Measurements from ENCODE around the gene PON2. TPM values are rescaled to one million over a fixed set of nuclear protein-coding genes. Genes with fewer than 3 reads are reported as not detected.

PON2 gene
- total RNA-seq, 1 experiment from 2014 or later: 44.0 TPM

DNA sequence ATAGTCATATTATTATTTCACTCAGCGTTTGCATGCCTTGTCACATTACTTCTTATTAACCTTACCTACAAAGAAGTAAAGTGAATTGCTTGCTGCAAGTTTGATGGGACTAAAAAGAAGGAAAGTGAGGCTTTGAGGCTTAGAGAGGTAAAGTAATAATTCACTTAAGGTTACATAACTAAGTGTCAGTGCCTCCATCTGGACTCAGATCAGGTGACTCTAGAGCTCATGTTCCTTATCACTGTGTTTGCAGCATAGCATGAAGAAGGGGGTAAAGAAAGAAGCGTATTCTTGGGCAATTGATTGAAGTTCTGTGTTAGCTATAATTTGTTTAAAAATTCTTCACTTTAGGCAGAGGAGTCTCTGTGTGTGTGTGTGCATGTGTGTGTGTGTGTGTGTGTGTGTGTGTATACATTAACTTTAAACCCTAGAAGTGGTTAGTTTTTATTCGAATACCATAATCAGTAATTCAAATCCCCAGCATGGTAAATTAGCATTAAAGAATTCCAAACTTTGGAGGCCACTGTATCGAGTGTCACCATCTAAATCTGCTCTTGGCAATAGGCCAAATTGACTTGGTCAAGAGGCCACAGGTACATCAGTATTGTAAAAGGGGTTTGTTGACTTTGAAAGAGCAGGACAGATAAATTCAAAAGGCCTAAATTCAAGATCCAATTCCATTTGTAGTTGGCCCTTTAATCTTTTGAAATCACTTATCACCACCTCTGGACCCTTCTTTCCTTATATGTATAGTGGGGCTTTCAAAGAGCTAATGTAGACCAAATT lies 36.5 kb downstream of the PON2 start (continued):
- TF ChIP-seq, protein P1, sequence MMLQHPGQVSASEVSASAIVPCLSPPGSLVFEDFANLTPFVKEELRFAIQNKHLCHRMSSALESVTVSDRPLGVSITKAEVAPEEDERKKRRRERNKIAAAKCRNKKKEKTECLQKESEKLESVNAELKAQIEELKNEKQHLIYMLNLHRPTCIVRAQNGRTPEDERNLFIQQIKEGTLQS (IDR thresholded peaks at IDR 0.05): no peak
- TF ChIP-seq SIN3A (IDR thresholded peaks at IDR 0.05; ENCODE audit: low read depth) (no peak), YY1 (IDR thresholded peaks at IDR 0.05; ENCODE audit: extremely low read depth, insufficient replicate concordance, low read depth, low read length) (no peak), RAD21 (IDR thresholded peaks at IDR 0.05; ENCODE audit: low read depth) (no peak)
- TF ChIP-seq, protein P2, sequence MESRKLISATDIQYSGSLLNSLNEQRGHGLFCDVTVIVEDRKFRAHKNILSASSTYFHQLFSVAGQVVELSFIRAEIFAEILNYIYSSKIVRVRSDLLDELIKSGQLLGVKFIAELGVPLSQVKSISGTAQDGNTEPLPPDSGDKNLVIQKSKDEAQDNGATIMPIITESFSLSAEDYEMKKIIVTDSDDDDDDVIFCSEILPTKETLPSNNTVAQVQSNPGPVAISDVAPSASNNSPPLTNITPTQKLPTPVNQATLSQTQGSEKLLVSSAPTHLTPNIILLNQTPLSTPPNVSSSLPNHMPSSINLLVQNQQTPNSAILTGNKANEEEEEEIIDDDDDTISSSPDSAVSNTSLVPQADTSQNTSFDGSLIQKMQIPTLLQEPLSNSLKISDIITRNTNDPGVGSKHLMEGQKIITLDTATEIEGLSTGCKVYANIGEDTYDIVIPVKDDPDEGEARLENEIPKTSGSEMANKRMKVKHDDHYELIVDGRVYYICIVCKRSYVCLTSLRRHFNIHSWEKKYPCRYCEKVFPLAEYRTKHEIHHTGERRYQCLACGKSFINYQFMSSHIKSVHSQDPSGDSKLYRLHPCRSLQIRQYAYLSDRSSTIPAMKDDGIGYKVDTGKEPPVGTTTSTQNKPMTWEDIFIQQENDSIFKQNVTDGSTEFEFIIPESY (IDR thresholded peaks at IDR 0.05; ENCODE audit: extremely low read depth, insufficient replicate concordance, low read length): no peak

- DNase-seq (ENCODE audit: low read depth, low spot score) (no peak), ATAC-seq (no peak)
- intact Hi-C loops (cut with micrococcal nuclease): no loop called here
- no TSS peak for BruUV-seq (replicated peaks)
- ChIA-PET CTCF (no interaction called here), RAD21 (ENCODE audit: low non-redundant PET in 1 of 2, low total read pairs in 2 of 2, uncharacterized antibody in 2 of 2, unreplicated experiment in 2 of 2) (no interaction called here), POLR2A (no interaction called here)
- no peak overlapping the region for H3K4me3 ChIP-seq (replicated peaks in 1 of 2; ENCODE audit: low read depth in 1 of 2, low read length in 2 of 2)
- peak overlapping the region; percentile 73 for H3K4me2 ChIP-seq (ENCODE audit: low read length)
- no peaks in the 10 kb centered on the region for H3K36me3 ChIP-seq (ENCODE audit: control insufficient read depth in 1 of 2, insufficient read depth in 2 of 2, low read length in 2 of 2)
- no peaks in the 10 kb centered on the region for H4K20me1 ChIP-seq (ENCODE audit: insufficient read depth)
- H3K27ac ChIP-seq (ENCODE audit: low read depth, low read length): no peak overlapping the region
- peaks cover 0 to 13% of the 10 kb centered on the region in 2 experiments; a peak in 1 of 4 replicates for H3K4me1 ChIP-seq (ENCODE audit: control insufficient read depth in 1 of 2, insufficient read depth in 2 of 2, low read length in 2 of 2)
- no peaks in the 10 kb centered on the region for H3K9me2 ChIP-seq (ENCODE audit: insufficient read depth)
- H3K9me3 ChIP-seq (ENCODE audit: control insufficient read depth in 1 of 2, insufficient read depth in 1 of 2, low read depth in 1 of 2, low read length in 2 of 2): no peaks in the 10 kb centered on the region
- no peaks in the 10 kb centered on the region for H3K27me3 ChIP-seq (ENCODE audit: insufficient read depth, low read length)
- no peak overlapping the region for H2AFZ ChIP-seq (ENCODE audit: low read depth, low read length, poor library complexity, severe bottlenecking)
- H3K9ac ChIP-seq (ENCODE audit: low read length): no peak overlapping the region
- no peaks in the 10 kb centered on the region for H3K79me2 ChIP-seq (ENCODE audit: insufficient read depth, low read length)
- TF ChIP-seq JUND (IDR thresholded peaks at IDR 0.05) (no peak), TCF7L2 (IDR thresholded peaks at IDR 0.05; ENCODE audit: borderline replicate concordance, extremely low read depth, insufficient read depth, insufficient read length) (no peak), CTCF (IDR thresholded peaks at IDR 0.05 in 2 of 3, conservative IDR thresholded peaks at IDR 0.05 in 1 of 3; ENCODE audit: borderline replicate concordance in 1 of 3, insufficient read depth in 1 of 3, low read depth in 2 of 3, low read length in 2 of 3) (no peak), CEBPB (IDR thresholded peaks at IDR 0.05; ENCODE audit: low read depth) (no peak), ELF1 (IDR thresholded peaks at IDR 0.05; ENCODE audit: borderline replicate concordance, low read depth) (no peak), POLR2AphosphoS5 (IDR thresholded peaks at IDR 0.05; ENCODE audit: low read depth, low read length) (no peak), CBX3 (IDR thresholded peaks at IDR 0.05; ENCODE audit: low read depth) (no peak), ZFX (IDR thresholded peaks at IDR 0.05) (no peak), SP1 (IDR thresholded peaks at IDR 0.05; ENCODE audit: low read depth) (no peak)
- TF ChIP-seq, protein P3, sequence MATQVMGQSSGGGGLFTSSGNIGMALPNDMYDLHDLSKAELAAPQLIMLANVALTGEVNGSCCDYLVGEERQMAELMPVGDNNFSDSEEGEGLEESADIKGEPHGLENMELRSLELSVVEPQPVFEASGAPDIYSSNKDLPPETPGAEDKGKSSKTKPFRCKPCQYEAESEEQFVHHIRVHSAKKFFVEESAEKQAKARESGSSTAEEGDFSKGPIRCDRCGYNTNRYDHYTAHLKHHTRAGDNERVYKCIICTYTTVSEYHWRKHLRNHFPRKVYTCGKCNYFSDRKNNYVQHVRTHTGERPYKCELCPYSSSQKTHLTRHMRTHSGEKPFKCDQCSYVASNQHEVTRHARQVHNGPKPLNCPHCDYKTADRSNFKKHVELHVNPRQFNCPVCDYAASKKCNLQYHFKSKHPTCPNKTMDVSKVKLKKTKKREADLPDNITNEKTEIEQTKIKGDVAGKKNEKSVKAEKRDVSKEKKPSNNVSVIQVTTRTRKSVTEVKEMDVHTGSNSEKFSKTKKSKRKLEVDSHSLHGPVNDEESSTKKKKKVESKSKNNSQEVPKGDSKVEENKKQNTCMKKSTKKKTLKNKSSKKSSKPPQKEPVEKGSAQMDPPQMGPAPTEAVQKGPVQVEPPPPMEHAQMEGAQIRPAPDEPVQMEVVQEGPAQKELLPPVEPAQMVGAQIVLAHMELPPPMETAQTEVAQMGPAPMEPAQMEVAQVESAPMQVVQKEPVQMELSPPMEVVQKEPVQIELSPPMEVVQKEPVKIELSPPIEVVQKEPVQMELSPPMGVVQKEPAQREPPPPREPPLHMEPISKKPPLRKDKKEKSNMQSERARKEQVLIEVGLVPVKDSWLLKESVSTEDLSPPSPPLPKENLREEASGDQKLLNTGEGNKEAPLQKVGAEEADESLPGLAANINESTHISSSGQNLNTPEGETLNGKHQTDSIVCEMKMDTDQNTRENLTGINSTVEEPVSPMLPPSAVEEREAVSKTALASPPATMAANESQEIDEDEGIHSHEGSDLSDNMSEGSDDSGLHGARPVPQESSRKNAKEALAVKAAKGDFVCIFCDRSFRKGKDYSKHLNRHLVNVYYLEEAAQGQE (IDR thresholded peaks at IDR 0.05; ENCODE audit: low read depth): no peak
- TF ChIP-seq, protein P1 (IDR thresholded peaks at IDR 0.05): no peak
- TF ChIP-seq, protein P4, sequence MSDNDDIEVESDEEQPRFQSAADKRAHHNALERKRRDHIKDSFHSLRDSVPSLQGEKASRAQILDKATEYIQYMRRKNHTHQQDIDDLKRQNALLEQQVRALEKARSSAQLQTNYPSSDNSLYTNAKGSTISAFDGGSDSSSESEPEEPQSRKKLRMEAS (IDR thresholded peaks at IDR 0.05): no peak
Observed at GRCh38 chr7:95397381-95397780, 37.4 kb downstream of the PON2 start.

Measured in HCT116 (cell line).